Measurements from ENCODE around the gene STAB2. TPM values are rescaled to one million over a fixed set of nuclear protein-coding genes. Genes with fewer than 3 reads are reported as not detected.
A peak's percentile ranks its signal among the peaks of the same experiment; 100 is the strongest.

Gene STAB2
- total RNA-seq, 1 donor, result not detected

GRCh38 chr12:103798586-103798985 is 211.5 kb downstream of the STAB2 start:
- H3K4me3 ChIP-seq (ENCODE audit: low read depth, low read length), result no peak overlapping the region
- DNase-seq (ENCODE audit: low read depth), result no peak
- TF ChIP-seq CTCF (IDR thresholded peaks at IDR 0.05; ENCODE audit: insufficient read depth, low read depth, low read length), result no peak

GRCh38 chr12:103799504-103799856 is 212.4 kb downstream of the STAB2 start:
- TF ChIP-seq CTCF (IDR thresholded peaks at IDR 0.05; ENCODE audit: insufficient read depth, low read depth, low read length), result no peak

GRCh38 chr12:103799857-103800771 is 213.0 kb downstream of the STAB2 start:
- no peak overlapping the region for H3K4me3 ChIP-seq (ENCODE audit: low read depth, low read length)
- no peak for TF ChIP-seq CTCF (IDR thresholded peaks at IDR 0.05; ENCODE audit: insufficient read depth, low read depth, low read length)
- peak; percentile 79 for DNase-seq (ENCODE audit: low read depth)

More at GRCh38 chr12:103799504-103799856, 212.4 kb downstream of the STAB2 start:
- DNase-seq (ENCODE audit: low read depth), result no peak
- H3K4me3 ChIP-seq (ENCODE audit: low read depth, low read length), result no peak overlapping the region

- DNase-seq (ENCODE audit: low read depth), result no peak
- no peak for TF ChIP-seq CTCF (IDR thresholded peaks at IDR 0.05; ENCODE audit: insufficient read depth, low read depth, low read length)
- H3K4me3 ChIP-seq (ENCODE audit: low read depth, low read length), result no peak overlapping the region
Measured at GRCh38 chr12:103801709-103802585, 214.9 kb downstream of the STAB2 start.

- no peak overlapping the region for H3K4me3 ChIP-seq (ENCODE audit: low read depth, low read length)
- TF ChIP-seq CTCF (IDR thresholded peaks at IDR 0.05; ENCODE audit: insufficient read depth, low read depth, low read length), result no peak
- no peak for DNase-seq (ENCODE audit: low read depth)
Measured at GRCh38 chr12:103802586-103802886, 215.5 kb downstream of the STAB2 start.

- DNase-seq (ENCODE audit: low read depth), result no peak
- H3K4me3 ChIP-seq (ENCODE audit: low read depth, low read length), result no peak overlapping the region
- TF ChIP-seq CTCF (IDR thresholded peaks at IDR 0.05; ENCODE audit: insufficient read depth, low read depth, low read length), result no peak
Measured at GRCh38 chr12:103803847-103804246, 216.8 kb downstream of the STAB2 start.

All from fibroblast of villous mesenchyme (primary cell).